ENCODE results near the gene DPY19L3. TPM values are rescaled to one million over a fixed set of nuclear protein-coding genes. Genes with fewer than 3 reads are reported as not detected.

The DPY19L3 gene
- total RNA-seq, 1 experiment from 2014 or later: 54.4 TPM

Other genes with a start within 250 kb of the DPY19L3 start
- 3.2 and 4.6 TPM in 2 replicates for gene ZNF507, start 60.2 kb upstream of the DPY19L3 start, total RNA-seq (2014; rRNA removed; shearing (Covaris generic); ENCODE audit: low replicate concordance)
- gene PDCD5, start 175.4 kb downstream of the DPY19L3 start, total RNA-seq (2014; rRNA removed; shearing (Covaris generic); ENCODE audit: low replicate concordance): 134 and 284 TPM in 2 replicates